HEK293T (cell line): ENCODE results near the gene TESK2.

ENCODE experiments used
- ARNT ChIP-seq: fragments of 450-650 bp; IDR thresholded peaks from 2 replicates; pipeline ENCODE4 v1.6.1; 2017; ENCODE audit warnings: mild to moderate bottlenecking
- BHLHE40 ChIP-seq: fragments of 450-650 bp; IDR thresholded peaks from 2 replicates; pipeline ENCODE4 v1.6.1; 2016; ENCODE audit warnings: mild to moderate bottlenecking, moderate library complexity, borderline replicate concordance
- ELF4 ChIP-seq: fragments of 450-650 bp; IDR thresholded peaks from 2 replicates; pipeline ENCODE4 v1.6.1; 2017; ENCODE audit warnings: antibody characterized with exemption
- FOXA1 ChIP-seq: fragments of 450-650 bp; IDR thresholded peaks from 2 replicates; pipeline ENCODE4 v1.6.1; 2016; ENCODE audit warnings: mild to moderate bottlenecking
- FOXK2 ChIP-seq: fragments of 450-650 bp; IDR thresholded peaks from 2 replicates; pipeline ENCODE4 v1.6.1; 2016; ENCODE audit warnings: mild to moderate bottlenecking
- HDGF ChIP-seq: fragments of 450-650 bp; IDR thresholded peaks from 2 replicates; pipeline ENCODE4 v1.6.1; 2017; ENCODE audit warnings: antibody characterized with exemption, borderline replicate concordance
- NFRKB ChIP-seq: fragments of 450-650 bp; IDR thresholded peaks from 2 replicates; pipeline ENCODE4 v1.6.1; 2016; ENCODE audit warnings: mild to moderate bottlenecking, moderate library complexity
- SP1 ChIP-seq: fragments of 450-650 bp; IDR thresholded peaks from 2 replicates; pipeline ENCODE4 v1.6.1; 2017
- SUZ12 ChIP-seq: fragments of 450-650 bp; IDR thresholded peaks from 2 replicates; pipeline ENCODE4 v1.6.1; 2016; ENCODE audit warnings: mild to moderate bottlenecking
- TARDBP ChIP-seq: fragments of 450-650 bp; IDR thresholded peaks from 2 replicates; pipeline ENCODE4 v1.6.1; 2016
- ZNF384 ChIP-seq: fragments of 450-650 bp; IDR thresholded peaks from 2 replicates; pipeline ENCODE4 v1.6.1; 2016

GRCh38 chr1:45386219-45386618 lies 104.7 kb downstream of the TESK2 start:
- TF ChIP-seq NFRKB (no peak), ELF4 (no peak), TARDBP (no peak), BHLHE40 (no peak), FOXK2 (no peak), ARNT (no peak), SUZ12 (no peak), FOXA1 (no peak), SP1 (no peak), ZNF384 (no peak), HDGF (no peak)
